ENCODE measurements around the gene PARP4. TPM values are rescaled to one million over a fixed set of nuclear protein-coding genes. Genes with fewer than 3 reads are reported as not detected.

The PARP4 gene
- total and polyA plus RNA-seq, 2 of the 4 experiments (the other 2 are of a cell fraction): 31.7 to 50.2 TPM

DNA sequence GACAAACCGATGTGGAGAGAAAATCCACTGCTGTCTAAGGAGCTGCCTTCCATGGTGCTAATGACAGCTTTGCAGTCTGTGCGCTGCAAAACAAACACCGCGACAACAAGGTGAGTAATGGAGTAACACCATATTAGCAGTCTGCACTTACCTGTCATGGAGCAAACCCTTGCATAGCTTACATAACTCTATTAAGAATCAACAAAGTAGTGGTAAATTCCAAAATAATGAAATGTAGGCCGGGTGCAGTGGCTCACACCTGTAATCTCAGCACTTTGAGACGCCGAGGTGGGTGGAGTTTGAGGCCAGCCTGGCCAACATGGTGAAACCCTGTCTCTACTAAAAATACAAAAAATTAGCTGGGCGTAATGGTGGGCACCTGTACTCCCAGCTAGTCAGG, 56.2 kb downstream of the PARP4 start:
- no peak overlapping the region for H2BK20ac ChIP-seq (ENCODE audit: low read depth, low read length)
- H4K20me1 ChIP-seq (ENCODE audit: insufficient read depth, low read length): no peaks in the 10 kb centered on the region
- ATAC-seq (ENCODE audit: low read depth) (no peak), DNase-seq (no peak)
- whole genome bisulfite sequencing, 2 experiments (ENCODE audit: extremely low coverage in 2 of 2, insufficient read length in 1 of 2): no CpG with 5 or more reads among the region's 8 CpGs
- H3K9ac ChIP-seq (ENCODE audit: low read depth, low read length): no peak overlapping the region
- no peak overlapping the region for H3K14ac ChIP-seq (replicated peaks; ENCODE audit: low read depth, low read length)
- dilution Hi-C loops (cut with HindIII; ENCODE audit: low sequenced_read_pairs, unreplicated experiment): no loop called here
- no peak overlapping the region for H2BK15ac ChIP-seq (ENCODE audit: low read depth, low read length)
- no peak overlapping the region for H4K8ac ChIP-seq (ENCODE audit: low read depth in 2 of 2, low read length in 2 of 2)
- H2AK5ac ChIP-seq (ENCODE audit: low read depth, low read length): no peak overlapping the region
- in situ Hi-C loops (cut with MboI; ENCODE audit: low sequenced_read_pairs): no loop called here
- H3K36me3 ChIP-seq (ENCODE audit: control insufficient read depth, insufficient read depth, low read length): peaks cover 34% of the 10 kb centered on the region
- no peak overlapping the region for H3K27ac ChIP-seq (ENCODE audit: insufficient read depth, low read length)
- CTCF ChIA-PET: no interaction called here
- TF ChIP-seq CEBPB (IDR thresholded peaks at IDR 0.05; ENCODE audit: low read depth, low read length): no peak
- no peak for TF ChIP-seq CHD1 (IDR thresholded peaks at IDR 0.05; ENCODE audit: low read depth, low read length)
- no peak for TF ChIP-seq NFE2L2 (IDR thresholded peaks at IDR 0.05; ENCODE audit: low read depth, low read length)
- TF ChIP-seq RCOR1 (IDR thresholded peaks at IDR 0.05; ENCODE audit: insufficient replicate concordance, low read length): no peak
- TF ChIP-seq RAD21 (IDR thresholded peaks at IDR 0.05; ENCODE audit: low read length): no peak
- H2BK5ac ChIP-seq (ENCODE audit: low read depth, low read length, poor library complexity, severe bottlenecking): no peak overlapping the region
- H3K27me3 ChIP-seq (ENCODE audit: control insufficient read depth, insufficient read depth, low read length): no peaks in the 10 kb centered on the region
- no peaks in the 10 kb centered on the region for H3K9me3 ChIP-seq (ENCODE audit: control insufficient read depth, insufficient read depth, low read length)
- intact Hi-C loops (cut with micrococcal nuclease): no loop called here
- H2AK9ac ChIP-seq (replicated peaks; ENCODE audit: low read depth, low read length, poor library complexity): no peak overlapping the region
- no peak overlapping the region for H3K18ac ChIP-seq (ENCODE audit: low read depth, low read length)
- H3K9me1 ChIP-seq (ENCODE audit: insufficient read depth, low read length): peaks cover 3% of the 10 kb centered on the region
- H4K5ac ChIP-seq (ENCODE audit: low read depth, low read length): no peak overlapping the region
- H3K4me3 ChIP-seq (ENCODE audit: insufficient read depth, low read depth, low read length): no peak overlapping the region
- H3K56ac ChIP-seq (ENCODE audit: extremely low read depth, insufficient read depth, low read length): no peak overlapping the region
- no peak overlapping the region for H4K91ac ChIP-seq (ENCODE audit: insufficient read depth, low read depth, low read length)
- H3K4ac ChIP-seq (ENCODE audit: low read depth, low read length): no peak overlapping the region
- POLR2A ChIA-PET (ENCODE audit: unreplicated experiment): no interaction called here
- no TSS peak for BruUV-seq (replicated peaks)
- H3K79me1 ChIP-seq (ENCODE audit: low read depth in 1 of 2, low read length in 2 of 2): peaks cover 0 to 4% of the 10 kb centered on the region in 2 experiments; a peak in 1 of 4 replicates
- H3K23ac ChIP-seq (ENCODE audit: low read depth, low read length): no peak overlapping the region
- peaks cover 5% of the 10 kb centered on the region for H3K4me1 ChIP-seq (ENCODE audit: control insufficient read depth, insufficient read depth, low read length)
- no peak overlapping the region for H2AFZ ChIP-seq (replicated peaks; ENCODE audit: low read length, poor library complexity)
- H2BK120ac ChIP-seq (ENCODE audit: low read depth, low read length): no peak overlapping the region
- H3K4me2 ChIP-seq (ENCODE audit: low read depth, low read length): no peak overlapping the region

All from IMR-90 (cell line).